Caco-2 (cell line): Measurements from ENCODE around the gene ASB15. TPM values are rescaled to one million over a fixed set of nuclear protein-coding genes. Genes with fewer than 3 reads are reported as not detected.
"Not testable (repeated sequence)": the region's sequence is repeated elsewhere in the genome, so short reads cannot be mapped to it uniquely, and the experiment has no call there.

ENCODE experiments used
- Bru-seq: library from RNA; stranded (reverse); fragments of 400-500 nt; gene quantifications from one replicate; lab custom pipeline; 2021; lab: Mats Ljungman, UMichigan
- BruChase-seq, 2 experiments: library from RNA; stranded (reverse); fragments of 400-500 nt; gene quantifications; one replicate each; lab custom pipeline; 2021; lab: Mats Ljungman, UMichigan
- BruUV-seq: library from RNA; stranded (reverse); fragments of 400-500 nt; replicated peaks from 2 replicates; lab custom pipeline; 2021; lab: Mats Ljungman, UMichigan
- CTCF ChIA-PET: fragments of 300-600 bp; sonication (Branson Sonifier 250); formaldehyde crosslinking; loops from one replicate; lab custom pipeline; 2022; ENCODE audit warnings: antibody characterized with exemption; lab: Charles Lee
- POLR2A ChIA-PET: fragments of 300-600 bp; sonication (Branson Sonifier 250); formaldehyde crosslinking; loops from one replicate; lab custom pipeline; 2022; ENCODE audit warnings: antibody characterized with exemption; lab: Charles Lee
- DNase-seq, 2 experiments: peaks; one replicate each; pipeline versions ENCODE4 v3.0.0 to v3.0.0-alpha.2; 2020 to 2022
- H3K27me3 ChIP-seq: replicated peaks from 2 replicates; pipeline ENCODE4 v1.6.0; 2011; ENCODE audit warnings: low read length; ENCODE audit not compliant: control insufficient read depth, insufficient read depth
- H3K36me3 ChIP-seq: 2 replicates; pipeline ENCODE4 v1.5.1; 2011; ENCODE audit warnings: low read length; ENCODE audit not compliant: control insufficient read depth, insufficient read depth
- H3K4me1 ChIP-seq: fragments of 250-450 bp; sonication (Bioruptor Pico); 2 replicates; pipeline ENCODE4 v1.5.1; 2020; ENCODE audit warnings: mild to moderate bottlenecking
- H3K4me3 ChIP-seq: 2 replicates; pipeline ENCODE4 v1.5.1; 2011; ENCODE audit warnings: low read depth, mild to moderate bottlenecking, control low read depth, low read length
- H3K9me3 ChIP-seq: fragments of 250-450 bp; sonication (Bioruptor Pico); 2 replicates; pipeline ENCODE4 v1.5.1; 2020; ENCODE audit warnings: mild to moderate bottlenecking, moderate library complexity
- H3K27ac Mint-ChIP-seq: one replicate; pipeline ENCODE4 v1.8.0; 2022; ENCODE audit warnings: mixed read lengths; ENCODE audit not compliant: unreplicated experiment
- H3K27me3 Mint-ChIP-seq: one replicate; pipeline ENCODE4 v1.8.0; 2022; ENCODE audit warnings: mixed read lengths; ENCODE audit not compliant: insufficient read depth, unreplicated experiment
- H3K36me3 Mint-ChIP-seq: one replicate; pipeline ENCODE4 v1.8.0; 2022; ENCODE audit warnings: mild to moderate bottlenecking, mixed read lengths; ENCODE audit not compliant: insufficient read depth, unreplicated experiment
- H3K4me1 Mint-ChIP-seq: one replicate; pipeline ENCODE4 v1.8.0; 2022; ENCODE audit warnings: low read depth, mixed read lengths; ENCODE audit not compliant: unreplicated experiment
- H3K4me3 Mint-ChIP-seq: one replicate; pipeline ENCODE4 v1.8.0; 2022; ENCODE audit warnings: mild to moderate bottlenecking, moderate library complexity, mixed read lengths; ENCODE audit not compliant: unreplicated experiment
- H3K9me3 Mint-ChIP-seq: one replicate; pipeline ENCODE4 v1.8.0; 2022; ENCODE audit warnings: mixed read lengths; ENCODE audit not compliant: unreplicated experiment
- intact Hi-C: fragments of 100-400 bp; cut with micrococcal nuclease; formaldehyde crosslinking; loops from one replicate; pipeline ENCODE4 v1.10.0; 2022; ENCODE audit not compliant: unreplicated experiment
- long read RNA-seq: library from polyadenylated mRNA; stranded (forward); transcript quantifications from one replicate; pipeline ENCODE4 v2.0.0, GENCODE V29; 2022
- total RNA-seq: library from RNA; stranded (reverse); gene quantifications from 2 replicates; pipeline ENCODE4 v1.2.3, GENCODE V29; 2022
- TF ChIP-seq, protein P1 (sequence below), 2 experiments: fragments of 200-600 bp in 1 of 2; IDR thresholded peaks; 1 replicate in 1 of 2; 2 replicates in 1 of 2; pipeline versions ENCODE4 v1.5.1 to v1.8.0; 2011 to 2022; ENCODE audit warnings: antibody characterized with exemption in 1 of 2, control low read depth in 1 of 2, inconsistent platforms in 1 of 2, low read depth in 1 of 2, low read length in 1 of 2, mild to moderate bottlenecking in 1 of 2, moderate library complexity in 1 of 2; ENCODE audit not compliant: insufficient read depth in 1 of 2, severe bottlenecking in 1 of 2, unreplicated experiment in 1 of 2

The ASB15 gene
- not detected in 2 replicates for total RNA-seq
- percentile 4 among the genes with signal in this experiment for Bru-seq, nascent RNA
- BruChase-seq, experiment 1, labeled RNA remaining after a 2-hour chase: percentile 2 among the genes with signal in this experiment
- BruChase-seq, experiment 2, labeled RNA remaining after a 6-hour chase: percentile 4 among the genes with signal in this experiment
- long read RNA-seq: 0 reads

DNA sequence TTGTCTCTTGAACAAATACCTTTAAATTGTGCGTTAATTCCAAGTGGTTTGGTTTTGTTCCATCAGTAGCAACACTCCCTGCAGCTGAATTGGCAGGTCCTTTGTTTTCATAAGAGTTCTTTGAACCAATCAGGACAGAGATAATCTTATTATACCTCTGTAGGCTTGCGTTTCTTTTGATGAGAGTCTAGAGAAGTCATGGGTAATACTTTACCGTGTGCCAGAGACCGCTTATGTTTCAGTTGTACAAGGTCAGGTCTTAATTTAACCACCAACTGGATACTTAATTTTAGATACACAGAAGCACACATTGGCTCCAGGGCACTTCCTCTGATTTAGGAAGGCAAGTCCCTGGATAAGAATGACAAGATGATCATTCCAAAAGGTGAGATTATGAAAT lies at the start of gene ASB15:
ASB15 (plus strand) TSS at position 292 of the 400 bp plus-strand sequence. CDS start 12,682 bp downstream, outside the sequence.
- CTCF ChIA-PET: no interaction called here

DNA sequence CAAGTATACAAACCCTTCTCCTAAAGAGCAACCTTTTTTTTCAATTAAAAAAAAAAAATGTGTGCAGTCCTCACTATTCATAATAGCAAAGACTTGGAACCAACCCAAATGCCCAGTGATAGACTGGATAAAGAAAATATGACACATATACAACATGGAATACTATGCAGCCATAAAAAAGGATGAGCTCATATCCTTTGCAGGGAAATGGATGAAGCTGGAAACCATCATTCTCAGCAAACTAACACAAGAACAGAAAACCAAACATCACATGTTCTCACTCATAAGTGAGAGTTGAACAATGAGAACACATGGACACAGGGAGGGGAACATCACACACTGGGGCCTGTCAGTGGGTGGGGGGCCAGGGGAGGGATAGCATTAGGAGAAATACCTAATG lies 49.5 kb upstream of the ASB15 start:
- H3K4me3 Mint-ChIP-seq, H3K4me1 ChIP-seq, BruUV-seq, CTCF ChIA-PET, H3K4me1 Mint-ChIP-seq, H3K27me3 Mint-ChIP-seq, DNase-seq, H3K36me3 ChIP-seq, H3K27me3 ChIP-seq, H3K9me3 ChIP-seq, H3K27ac Mint-ChIP-seq, intact Hi-C loops, H3K4me3 ChIP-seq, H3K9me3 Mint-ChIP-seq: not testable (repeated sequence)
- H3K36me3 Mint-ChIP-seq: peaks cover 18% of the 10 kb centered on the region
- POLR2A ChIA-PET: interaction anchor here (0.6 kb wide), 1 partner anchor 17 kb away, joined by 3 read pairs; no protein-coding TSS in a partner anchor

More for the DNA sequence above, at the start of gene ASB15:
- Histone ChIP-seq H3K4me3 (no peak within 1 kb of the TSS), H3K4me1 (no peaks in the 10 kb centered on the region), H3K9me3 (no peaks in the 10 kb centered on the region), H3K36me3 (no peaks in the 10 kb centered on the region), H3K27me3 (no peaks in the 10 kb centered on the region)
- Mint-ChIP-seq H3K36me3 (no peaks in the 10 kb centered on the region), H3K9me3 (no peaks in the 10 kb centered on the region), H3K27ac (no peak within 1 kb of the TSS), H3K27me3 (no peaks in the 10 kb centered on the region), H3K4me1 (no peaks in the 10 kb centered on the region), H3K4me3 (no peak within 1 kb of the TSS)
- no peak for DNase-seq
- POLR2A ChIA-PET: no interaction called here
- intact Hi-C loops: no loop called here
- no TSS peak for BruUV-seq
- TF ChIP-seq, protein P1, sequence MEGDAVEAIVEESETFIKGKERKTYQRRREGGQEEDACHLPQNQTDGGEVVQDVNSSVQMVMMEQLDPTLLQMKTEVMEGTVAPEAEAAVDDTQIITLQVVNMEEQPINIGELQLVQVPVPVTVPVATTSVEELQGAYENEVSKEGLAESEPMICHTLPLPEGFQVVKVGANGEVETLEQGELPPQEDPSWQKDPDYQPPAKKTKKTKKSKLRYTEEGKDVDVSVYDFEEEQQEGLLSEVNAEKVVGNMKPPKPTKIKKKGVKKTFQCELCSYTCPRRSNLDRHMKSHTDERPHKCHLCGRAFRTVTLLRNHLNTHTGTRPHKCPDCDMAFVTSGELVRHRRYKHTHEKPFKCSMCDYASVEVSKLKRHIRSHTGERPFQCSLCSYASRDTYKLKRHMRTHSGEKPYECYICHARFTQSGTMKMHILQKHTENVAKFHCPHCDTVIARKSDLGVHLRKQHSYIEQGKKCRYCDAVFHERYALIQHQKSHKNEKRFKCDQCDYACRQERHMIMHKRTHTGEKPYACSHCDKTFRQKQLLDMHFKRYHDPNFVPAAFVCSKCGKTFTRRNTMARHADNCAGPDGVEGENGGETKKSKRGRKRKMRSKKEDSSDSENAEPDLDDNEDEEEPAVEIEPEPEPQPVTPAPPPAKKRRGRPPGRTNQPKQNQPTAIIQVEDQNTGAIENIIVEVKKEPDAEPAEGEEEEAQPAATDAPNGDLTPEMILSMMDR (IDR thresholded peaks at IDR 0.05; ENCODE audit: insufficient read depth in 1 of 2, low read depth in 1 of 2, low read length in 1 of 2, severe bottlenecking in 1 of 2, unreplicated experiment in 1 of 2): no peak

DNA sequence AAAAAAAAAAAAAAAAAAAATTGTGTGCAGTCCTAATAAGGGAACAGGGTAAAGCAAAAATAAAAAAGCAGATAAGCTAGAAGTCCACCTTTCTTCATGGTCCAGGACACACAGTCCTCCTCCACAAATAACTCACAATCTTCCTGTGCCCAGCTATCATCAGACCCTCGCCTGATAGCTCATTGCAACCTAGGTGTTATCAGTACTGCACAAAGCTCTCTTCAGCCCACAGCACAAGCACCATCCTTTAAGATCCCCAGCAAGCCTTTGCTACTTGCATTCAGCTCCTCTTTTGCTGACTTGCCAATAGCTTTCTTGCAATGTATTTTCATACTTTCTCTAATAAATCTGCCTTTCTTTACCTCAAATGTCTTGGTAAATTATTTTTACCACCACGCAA lies 49.0 kb upstream of the ASB15 start:
- no peaks in the 10 kb centered on the region for H3K4me1 Mint-ChIP-seq
- H3K36me3 Mint-ChIP-seq: peaks cover 14% of the 10 kb centered on the region
- no peak overlapping the region for H3K27ac Mint-ChIP-seq
- ChIA-PET POLR2A (interaction anchor here (0.6 kb wide), 1 partner anchor 18 kb away, joined by 3 read pairs; no protein-coding TSS in a partner anchor), CTCF (no interaction called here)
- H3K27me3 Mint-ChIP-seq: no peaks in the 10 kb centered on the region
- no peaks in the 10 kb centered on the region for H3K9me3 Mint-ChIP-seq
- Histone ChIP-seq H3K27me3 (no peaks in the 10 kb centered on the region), H3K36me3 (peaks cover 1% of the 10 kb centered on the region), H3K4me1 (no peaks in the 10 kb centered on the region), H3K4me3 (no peak overlapping the region), H3K9me3 (no peaks in the 10 kb centered on the region)
- no TSS peak for BruUV-seq
- H3K4me3 Mint-ChIP-seq: no peak overlapping the region
- intact Hi-C loops: no loop called here
- DNase-seq: no peak
- TF ChIP-seq, protein P1 (IDR thresholded peaks at IDR 0.05; ENCODE audit: insufficient read depth in 1 of 2, low read depth in 1 of 2, low read length in 1 of 2, severe bottlenecking in 1 of 2, unreplicated experiment in 1 of 2): no peak
